CD1c-positive myeloid dendritic cell (primary cell): ENCODE measurements around the gene KLC1.
A peak's percentile ranks its signal among the peaks of the same experiment; 100 is the strongest.

Source experiments
- DNase-seq: peaks from one replicate; pipeline ENCODE4 v3.0.0-alpha.2; 2016; ENCODE audit errors: extremely low spot score

KLC1 gene

GRCh38 chr14:103735815-103736545 lies 107.0 kb downstream of the KLC1 start:
- DNase-seq: no peak

DNA sequence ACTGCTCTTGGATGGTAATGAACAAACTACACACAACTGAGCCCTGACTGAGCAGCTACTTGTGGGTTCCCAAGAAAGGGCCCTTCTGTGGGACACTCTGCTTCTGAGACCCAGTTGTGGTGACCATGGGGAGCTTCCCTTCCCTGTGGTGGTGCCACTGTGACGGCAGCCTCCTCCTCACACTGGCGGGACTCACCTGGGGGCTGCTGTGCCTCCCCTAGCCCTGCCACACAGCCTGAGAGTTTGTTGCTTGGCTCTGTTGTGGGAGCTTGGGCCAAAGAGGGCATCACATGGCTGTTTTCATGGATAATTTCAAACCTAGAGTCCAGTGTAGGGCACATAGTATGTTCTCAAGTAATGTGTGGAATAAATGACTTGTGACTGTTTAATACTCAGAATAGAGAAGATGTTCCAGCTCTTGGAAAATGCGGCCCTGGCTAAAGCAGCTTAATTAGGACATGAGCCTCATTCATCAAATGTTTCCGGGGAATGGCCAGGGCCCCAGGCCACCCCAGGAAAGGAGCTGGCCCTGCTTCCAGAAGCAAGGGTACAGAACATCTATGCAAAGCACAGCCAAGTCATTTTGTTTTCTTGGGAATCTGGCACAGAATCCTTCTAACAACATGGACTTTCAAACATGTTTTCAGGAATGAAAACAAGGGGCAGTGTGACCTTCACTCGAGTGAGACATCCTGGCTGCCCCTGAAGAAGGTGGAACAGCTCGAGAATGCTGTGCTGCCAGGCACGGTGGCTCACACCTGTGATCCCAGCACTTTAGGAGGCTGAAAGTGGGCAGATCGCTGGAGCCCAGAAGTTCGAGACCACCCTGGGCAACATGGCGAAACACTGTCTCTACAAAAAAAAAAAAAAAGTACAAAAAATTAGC lies 107.8 kb downstream of the KLC1 start:
- no peak for DNase-seq

DNA sequence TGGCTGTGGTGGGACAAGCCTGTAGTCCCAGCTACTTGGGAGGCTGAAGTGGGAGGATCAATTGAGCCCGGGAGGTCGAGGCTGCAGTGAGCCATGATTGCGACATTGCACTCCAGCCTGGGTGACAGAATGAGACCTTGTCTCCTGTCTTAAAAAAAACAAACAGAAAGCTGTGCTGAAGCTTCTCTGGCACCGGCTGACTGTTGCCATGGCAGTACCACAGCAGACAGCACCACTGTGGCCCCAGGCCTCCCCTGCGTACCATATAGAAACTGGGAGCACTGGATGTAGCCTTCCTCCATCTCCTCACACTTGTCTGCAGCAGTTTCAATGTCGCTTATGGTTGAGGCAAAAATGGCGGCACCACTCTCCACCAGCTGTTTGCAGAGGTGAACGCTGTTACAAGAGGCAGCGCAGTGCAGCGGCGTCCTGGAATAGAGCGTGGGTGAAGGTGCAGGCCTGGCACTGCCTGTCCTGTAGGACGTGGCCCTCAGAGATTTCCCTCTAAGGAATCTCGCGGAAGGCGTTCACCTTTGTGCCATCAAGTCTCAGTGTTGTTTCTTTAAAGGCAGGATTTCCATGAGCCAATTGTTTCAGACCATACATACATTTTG lies 108.5 kb downstream of the KLC1 start:
- DNase-seq: no peak

DNA sequence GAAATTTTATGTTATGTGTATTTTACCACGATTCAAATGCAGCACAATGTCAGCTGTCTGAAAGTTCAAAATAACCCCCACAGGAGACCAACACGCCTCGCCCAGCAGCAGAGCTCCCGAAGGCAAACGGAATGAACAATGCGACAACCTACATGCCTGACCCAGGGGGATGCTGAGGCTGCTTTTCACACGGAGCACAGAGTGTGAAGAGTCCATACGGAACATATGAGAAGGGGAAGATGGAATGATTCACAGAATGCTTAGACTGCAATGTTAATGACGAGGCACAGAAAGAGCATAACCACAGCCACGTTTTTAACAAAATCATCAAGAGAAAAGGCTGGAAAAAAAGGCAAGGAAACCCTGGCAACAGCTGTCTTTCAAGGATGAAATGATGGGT lies 109.2 kb downstream of the KLC1 start:
- no peak for DNase-seq

DNA sequence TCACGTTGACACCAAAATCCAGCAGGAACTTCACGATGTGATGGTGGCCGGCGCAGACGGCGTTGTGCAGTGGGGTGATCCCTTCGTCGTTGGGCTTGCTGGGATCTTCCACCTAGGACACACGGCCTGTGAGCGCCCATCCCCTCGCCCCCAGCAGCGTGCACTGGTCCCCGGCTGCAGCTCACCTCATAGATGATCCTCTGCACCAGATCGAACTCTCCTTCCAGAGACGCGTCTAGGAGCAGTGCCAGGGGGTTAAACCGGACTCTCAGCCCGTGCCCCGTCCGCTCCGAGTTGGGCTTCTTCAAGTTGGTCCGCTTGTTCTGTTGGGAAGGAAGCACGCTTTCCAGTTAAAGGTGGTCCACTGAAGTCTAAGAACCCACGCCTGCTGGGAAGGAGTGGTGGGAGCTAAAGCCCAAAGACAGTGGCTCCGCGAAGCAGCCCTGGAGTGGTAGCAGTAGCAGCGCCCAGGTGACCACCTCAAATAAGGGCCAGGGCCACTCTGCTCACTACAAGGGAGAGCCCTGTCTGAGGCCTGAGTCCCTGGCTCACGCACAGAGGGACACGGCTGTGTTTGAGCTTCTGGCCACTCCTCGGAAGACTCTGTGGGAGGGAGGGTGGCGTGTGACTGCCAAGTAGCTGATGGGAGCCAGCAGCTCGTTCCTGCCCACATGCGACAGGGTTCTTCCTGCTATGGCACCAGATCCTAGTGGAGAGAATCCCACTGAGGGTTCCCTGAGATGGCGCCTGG lies 109.9 kb downstream of the KLC1 start:
- no peak for DNase-seq

DNA sequence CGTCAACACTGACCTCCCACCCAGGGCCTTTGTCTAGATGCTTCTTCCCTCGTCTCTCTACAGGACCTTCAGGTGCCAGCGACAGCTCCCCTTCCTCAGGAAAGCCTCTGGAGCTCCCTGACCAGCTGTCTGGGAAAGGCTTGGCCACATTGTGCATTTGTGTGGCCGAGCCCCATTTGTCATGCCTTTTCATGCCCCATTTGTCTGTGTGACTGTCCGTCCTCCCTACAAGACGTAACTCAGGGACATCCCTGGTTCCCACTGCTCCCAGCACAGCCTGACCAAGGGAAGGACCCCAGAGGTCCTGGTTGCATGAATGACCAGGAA lies 110.4 kb downstream of the KLC1 start:
- no peak for DNase-seq

GRCh38 chr14:103739793-103740501 lies 110.9 kb downstream of the KLC1 start:
- DNase-seq: no peak

DNA sequence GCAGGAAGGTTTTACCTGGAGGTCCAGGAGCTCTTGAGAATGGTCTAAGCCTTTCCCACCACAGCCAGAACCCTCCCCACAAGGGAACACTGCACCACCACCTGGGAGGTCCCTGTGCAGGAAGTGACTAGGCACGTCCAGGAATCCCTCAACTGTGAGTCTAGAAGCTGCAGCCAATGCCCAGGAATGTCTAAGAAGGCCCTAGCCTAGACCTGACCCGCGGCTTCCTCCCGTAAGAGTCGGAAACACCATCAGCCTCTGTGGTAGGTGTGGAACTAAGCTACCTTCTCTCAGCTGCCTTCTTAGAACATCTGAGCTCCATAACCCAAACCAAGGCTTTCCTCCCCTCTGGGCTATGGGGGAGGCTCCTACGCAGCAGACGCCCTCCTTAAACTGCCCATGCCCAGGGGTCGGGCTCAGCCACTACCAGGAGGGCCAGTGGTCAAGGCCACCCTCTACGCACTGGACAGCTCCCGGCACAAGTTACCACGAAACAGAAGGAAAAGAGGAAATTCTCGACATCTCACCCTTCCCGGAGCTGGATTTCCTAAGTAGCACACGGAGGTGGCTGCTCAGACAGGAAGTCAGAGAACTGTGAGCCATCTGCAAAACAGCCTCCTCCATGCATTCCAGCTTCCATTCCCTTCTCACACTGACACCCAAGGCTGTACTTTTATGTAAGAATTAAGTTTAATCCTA lies 112.1 kb downstream of the KLC1 start:
- DNase-seq: peak; percentile 38

- no peak for DNase-seq
These were observed 112.9 kb downstream of the KLC1 start for GRCh38 chr14:103741876-103742275.

DNA sequence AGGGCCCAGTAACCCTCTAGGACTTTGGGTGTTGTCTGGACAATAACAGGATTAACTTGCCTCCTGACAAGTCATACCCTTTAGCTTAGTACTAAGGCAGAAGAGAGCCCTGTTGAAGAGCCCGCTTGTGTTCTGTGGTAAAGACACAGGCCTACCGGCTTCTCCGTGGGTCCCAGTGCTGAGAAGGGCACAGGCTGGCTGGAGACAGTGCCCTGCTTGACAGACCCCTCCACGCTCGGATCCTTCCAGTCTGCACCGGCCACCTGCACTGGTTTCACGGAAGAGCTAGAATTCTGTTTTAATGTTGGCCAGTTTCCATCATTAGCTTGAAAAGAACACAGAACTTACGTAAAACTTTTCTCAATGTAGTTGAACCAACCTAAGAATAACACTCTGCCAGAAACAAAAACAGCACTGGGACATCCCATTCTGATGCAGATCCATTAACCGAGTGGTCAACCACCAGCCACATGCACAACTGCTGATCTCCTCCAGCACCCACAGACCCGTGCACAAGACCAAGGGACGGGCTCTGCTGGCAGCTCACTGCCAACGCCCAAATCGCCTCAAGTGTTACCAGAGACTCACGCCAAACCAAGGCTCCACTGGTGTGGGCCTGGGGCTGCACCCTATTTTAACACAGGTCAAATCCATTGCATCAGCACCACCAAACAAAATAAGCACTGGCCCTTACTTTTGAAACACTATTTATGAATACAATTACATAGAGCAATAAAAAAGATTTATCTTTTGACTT lies 113.7 kb downstream of the KLC1 start:
- no peak for DNase-seq

GRCh38 chr14:103743691-103744090 lies 114.7 kb downstream of the KLC1 start:
- no peak for DNase-seq

- no peak for DNase-seq
These were observed 115.8 kb downstream of the KLC1 start for GRCh38 chr14:103744621-103745395.

DNA sequence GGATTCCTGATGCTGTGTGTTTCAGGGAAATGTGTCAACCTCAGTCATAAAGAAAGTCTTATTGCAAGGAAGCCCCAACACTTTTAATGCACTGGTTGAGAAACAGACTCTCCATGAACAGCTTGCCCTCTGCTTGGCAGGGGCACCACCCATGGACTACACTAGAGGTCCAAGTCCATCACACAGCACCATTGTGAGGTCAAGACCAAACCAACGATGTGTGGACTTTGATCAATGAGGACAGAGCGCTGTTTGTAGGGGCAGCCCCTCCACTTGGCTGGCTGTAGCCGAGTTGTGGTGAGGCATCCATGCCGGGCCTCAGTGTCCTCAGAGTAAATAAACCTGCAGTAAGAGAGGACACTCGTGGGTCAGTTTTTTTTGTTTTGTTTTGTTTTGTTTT lies 116.4 kb downstream of the KLC1 start:
- DNase-seq: no peak

DNA sequence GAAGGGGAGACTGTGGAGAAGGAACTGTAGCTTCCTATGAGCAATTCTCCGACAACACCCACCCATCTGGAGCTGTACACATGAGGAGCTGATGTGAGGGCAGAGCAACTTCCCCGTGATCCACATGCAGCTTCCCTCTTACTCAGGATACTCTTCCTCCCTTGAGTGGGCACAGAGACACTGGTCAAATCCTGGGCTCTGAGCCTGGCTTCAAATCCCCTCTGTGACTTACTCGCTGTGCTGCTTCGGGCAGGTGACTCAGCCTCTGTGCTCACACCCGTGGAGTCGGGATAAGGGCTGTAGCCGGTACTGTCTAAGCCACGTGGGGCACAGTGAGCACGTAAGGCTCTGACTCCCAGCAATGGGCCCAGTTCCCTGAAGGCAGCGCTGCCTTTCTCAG lies 117.7 kb downstream of the KLC1 start:
- DNase-seq: peak; percentile 74

DNA sequence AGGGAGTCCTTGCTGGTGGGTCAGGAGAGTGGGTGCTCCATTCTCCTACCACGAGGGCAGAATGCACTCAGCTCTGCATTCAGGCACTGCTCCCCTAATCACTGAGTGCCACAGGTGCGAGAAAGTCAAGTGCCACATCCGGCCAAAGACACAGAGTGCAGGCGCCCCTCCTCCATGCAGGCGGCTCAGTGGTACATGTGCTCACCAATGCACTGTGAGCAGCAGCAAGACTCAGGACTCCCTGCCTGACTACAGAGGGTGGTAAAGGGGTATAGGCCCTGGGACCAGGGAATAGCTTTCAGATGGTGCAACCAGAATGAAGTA lies 119.5 kb downstream of the KLC1 start:
- peak; percentile 4 for DNase-seq

GRCh38 chr14:103749452-103749851 lies 120.4 kb downstream of the KLC1 start:
- no peak for DNase-seq

GRCh38 chr14:103749860-103750259 lies 120.8 kb downstream of the KLC1 start:
- no peak for DNase-seq
